Activated CD8-positive, alpha-beta memory T cell treated with anti-CD3 and anti-CD28 coated beads, Interleukin-2, amount 50 U/mL, for 24 hours (primary cell): Measurements from ENCODE around the gene RAB23.

ENCODE experiments used
- DNase-seq: peaks from one replicate; pipeline ENCODE4 v3.0.0-alpha.2; 2020; ENCODE audit errors: extremely low read depth

The RAB23 gene

DNA sequence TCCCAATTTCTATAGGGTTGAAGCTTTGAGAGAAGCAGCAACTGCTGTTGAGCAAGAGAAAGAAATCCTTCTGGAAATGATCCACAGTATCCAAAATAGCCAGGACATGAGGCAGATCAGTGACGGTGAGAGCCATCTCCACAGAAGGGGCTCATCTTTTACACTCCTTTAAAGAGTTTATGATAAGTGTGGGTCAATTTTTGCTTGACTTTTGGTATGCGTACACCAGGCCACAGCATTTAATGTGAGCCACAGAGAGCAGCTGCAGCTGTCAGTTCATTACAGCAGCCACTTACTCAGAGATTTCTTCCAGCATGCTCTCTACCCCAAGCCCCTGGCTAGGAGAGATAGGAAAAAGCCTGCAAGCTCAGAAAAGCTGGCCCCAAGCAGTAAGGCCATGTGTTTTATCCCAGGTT is 40.1 kb downstream of the RAB23 start:
- no peak for DNase-seq

GRCh38 chr6:57180596-57180995 is 41.5 kb downstream of the RAB23 start:
- no peak for DNase-seq

- no peak for DNase-seq
Measured at GRCh38 chr6:57177545-57178265, 44.4 kb downstream of the RAB23 start.

DNA sequence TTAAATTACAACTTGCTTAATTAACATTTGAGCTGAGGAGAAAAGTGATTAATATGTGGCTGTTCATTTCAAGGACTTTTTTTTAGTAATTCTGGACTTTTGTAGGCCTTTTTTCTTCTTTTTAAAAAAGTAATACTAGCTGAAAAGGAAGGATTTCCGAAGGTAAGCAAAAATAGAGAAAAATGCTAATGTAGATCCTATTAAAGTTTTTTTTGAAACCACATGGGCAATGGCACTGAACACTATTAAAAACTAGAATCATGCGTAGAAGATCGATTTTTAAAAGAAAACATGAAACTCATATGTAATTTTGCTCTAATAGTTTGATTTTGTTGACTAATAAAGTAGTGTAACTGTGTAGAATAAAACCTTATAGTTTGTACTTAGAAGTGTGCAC is 47.6 kb downstream of the RAB23 start:
- no peak for DNase-seq

GRCh38 chr6:57173886-57174510 is 48.1 kb downstream of the RAB23 start:
- DNase-seq, result no peak

GRCh38 chr6:57173056-57173885 is 48.8 kb downstream of the RAB23 start:
- DNase-seq, result no peak

GRCh38 chr6:57172136-57173055 is 49.7 kb downstream of the RAB23 start, which contains the start of gene BAG2:
Gene BAG2 (plus strand): TSS chr6:57172326. CDS start chr6:57172698, 372 bp downstream.
- peak; percentile 80 for DNase-seq

DNA sequence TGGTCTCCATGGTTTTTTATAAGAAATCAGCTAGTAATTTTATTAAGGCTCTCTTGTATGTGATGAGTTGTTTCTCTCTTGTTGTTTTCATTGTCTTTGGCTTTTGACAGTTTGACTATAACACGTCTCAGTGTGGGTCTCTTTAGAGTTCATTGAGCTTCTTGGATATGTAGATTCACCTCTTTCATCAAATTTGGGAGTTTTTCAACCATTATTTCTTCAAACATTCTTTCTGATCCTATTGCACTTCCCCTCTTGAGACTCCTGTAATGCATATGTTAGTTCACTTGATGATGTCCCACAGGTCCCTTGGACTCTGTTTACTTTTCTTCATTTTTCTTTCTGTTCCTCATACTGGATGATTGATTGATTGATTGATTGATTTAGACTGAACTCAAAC is 57.0 kb downstream of the RAB23 start:
- DNase-seq, result no peak

DNA sequence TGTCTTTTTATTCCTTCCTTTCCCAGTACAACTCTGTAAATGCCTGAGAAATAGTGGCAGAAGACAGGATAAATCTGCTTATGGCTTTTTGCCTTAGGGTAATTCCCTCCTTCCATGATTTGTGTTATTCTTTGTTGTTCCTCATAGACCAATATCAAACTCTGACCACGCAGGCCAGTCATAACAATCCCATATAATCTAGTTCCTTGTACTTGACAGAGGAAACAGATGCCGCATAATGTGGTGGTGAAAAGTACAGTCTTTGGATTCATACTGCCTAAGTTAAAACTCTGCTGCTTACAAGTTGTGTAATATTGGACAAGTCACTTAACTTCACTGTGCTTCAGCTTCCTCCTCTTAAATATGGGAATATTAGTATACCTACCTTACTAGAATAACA is 58.2 kb downstream of the RAB23 start:
- no peak for DNase-seq

DNA sequence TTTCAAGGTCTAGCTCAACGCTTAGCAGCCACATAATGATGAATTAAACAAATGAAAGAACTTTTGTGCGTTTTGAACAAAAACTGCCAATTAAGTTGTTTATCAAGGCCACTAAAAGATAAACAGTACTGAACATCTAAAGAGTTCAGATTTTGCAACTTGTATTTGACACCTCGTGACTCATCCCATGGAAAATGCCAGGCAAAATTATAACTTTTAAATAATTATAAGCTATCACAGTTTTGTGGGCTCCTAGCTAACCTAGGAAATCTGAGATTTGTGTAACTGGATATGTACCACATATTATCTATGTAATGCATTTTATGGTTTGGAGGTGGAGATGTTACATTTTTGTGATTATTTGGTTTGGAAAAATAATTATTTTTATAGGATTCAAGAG is 59.6 kb downstream of the RAB23 start:
- no peak for DNase-seq

GRCh38 chr6:57162028-57162427 is 60.1 kb downstream of the RAB23 start:
- no peak for DNase-seq

GRCh38 chr6:57159127-57159526 is 63.0 kb downstream of the RAB23 start:
- DNase-seq, result no peak

DNA sequence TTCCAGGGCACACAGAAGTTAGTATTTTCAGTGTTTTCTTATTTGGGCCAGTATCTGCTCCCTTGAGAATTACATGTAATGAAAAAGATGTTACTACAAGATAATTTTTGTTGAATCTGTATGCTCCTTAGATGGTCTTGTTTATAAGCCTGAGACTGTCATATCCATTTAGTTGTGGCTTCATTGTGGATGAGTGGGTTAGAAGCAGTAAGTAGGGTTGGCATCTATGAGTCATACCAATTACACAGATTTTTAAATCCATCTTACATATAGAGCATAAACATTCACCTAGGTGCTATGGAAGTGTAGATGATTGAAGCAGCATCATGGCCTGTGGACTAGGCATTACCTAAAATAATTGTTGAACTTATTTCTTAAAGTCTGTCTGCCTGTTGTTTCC is 63.4 kb downstream of the RAB23 start:
- DNase-seq, result no peak

- no peak for DNase-seq
Measured at GRCh38 chr6:57147955-57148858, 73.9 kb downstream of the RAB23 start.

- no peak for DNase-seq
Measured at GRCh38 chr6:57147401-57147800, 74.7 kb downstream of the RAB23 start.

GRCh38 chr6:57143690-57144089 is 78.4 kb downstream of the RAB23 start:
- no peak for DNase-seq

- DNase-seq, result no peak
Measured at GRCh38 chr6:57142178-57142525, 80.0 kb downstream of the RAB23 start.

- no peak for DNase-seq
Measured at GRCh38 chr6:57141451-57142177, 80.5 kb downstream of the RAB23 start.

DNA sequence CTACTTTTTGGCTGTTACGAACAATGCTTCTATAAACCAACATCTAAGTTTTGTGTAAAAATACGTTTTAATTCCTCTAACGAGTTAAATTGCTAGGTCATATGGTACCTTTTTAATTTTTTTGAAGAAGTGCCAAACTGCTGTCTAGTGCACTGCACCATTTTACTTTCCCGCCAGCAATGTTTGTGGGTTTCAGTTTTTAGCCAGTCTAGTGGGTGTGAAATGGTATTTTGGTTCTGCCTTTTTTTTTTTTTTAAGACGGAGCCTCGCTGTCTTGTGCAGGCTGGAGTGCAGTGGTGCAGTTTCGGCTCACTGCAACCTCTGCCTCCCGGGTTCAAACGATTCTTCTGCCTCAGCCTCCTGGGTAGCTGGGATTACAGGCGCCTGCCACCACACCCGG is 84.1 kb downstream of the RAB23 start:
- DNase-seq, result no peak

DNA sequence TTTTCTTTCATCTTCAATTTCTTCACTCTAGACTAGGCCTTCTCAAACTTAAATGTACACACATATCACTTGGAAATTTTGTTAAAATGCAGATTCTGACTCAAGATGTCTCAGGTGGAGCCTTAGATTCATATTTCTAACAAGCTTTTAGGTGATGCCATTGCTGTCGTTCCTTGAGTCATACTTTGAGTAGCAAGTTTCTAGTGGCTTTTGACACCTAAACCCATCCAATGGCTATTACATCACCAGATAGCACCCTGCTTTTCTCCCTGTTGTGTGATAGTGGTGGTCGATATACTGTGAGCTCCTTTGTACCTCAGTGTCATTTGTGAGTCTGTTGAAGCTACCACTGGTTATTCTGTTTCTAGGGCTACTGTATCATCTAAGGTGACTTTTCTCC is 84.8 kb downstream of the RAB23 start:
- DNase-seq, result no peak
